ENCODE results near the gene PARP1.
A peak's percentile ranks its signal among the peaks of the same experiment; 100 is the strongest.

Gene PARP1

GRCh38 chr1:226320930-226321329, 87.0 kb downstream of the PARP1 start:
- H3K36me3 Mint-ChIP-seq (ENCODE audit: low read depth), result no peaks in the 10 kb centered on the region
- H3K4me1 Mint-ChIP-seq, result no peaks in the 10 kb centered on the region
- no peaks in the 10 kb centered on the region for H3K9me3 Mint-ChIP-seq
- no peak overlapping the region for H3K27ac Mint-ChIP-seq
- TF ChIP-seq CTCF (IDR thresholded peaks at IDR 0.05; ENCODE audit: unreplicated experiment in 3 of 3), result no peak
- no peak overlapping the region for H3K4me3 Mint-ChIP-seq
- H3K27me3 Mint-ChIP-seq (ENCODE audit: low read depth), result peaks cover 1% of the 10 kb centered on the region

- Mint-ChIP-seq H3K27me3 (ENCODE audit: low read depth) (peaks cover 7% of the 10 kb centered on the region), H3K4me1 (no peaks in the 10 kb centered on the region), H3K36me3 (ENCODE audit: low read depth) (no peaks in the 10 kb centered on the region), H3K4me3 (no peak overlapping the region), H3K27ac (no peak overlapping the region), H3K9me3 (no peaks in the 10 kb centered on the region)
- no peak for TF ChIP-seq CTCF (IDR thresholded peaks at IDR 0.05; ENCODE audit: unreplicated experiment in 3 of 3)
These were observed 89.4 kb downstream of the PARP1 start for GRCh38 chr1:226318471-226318870.

GRCh38 chr1:226314055-226314454, 93.8 kb downstream of the PARP1 start:
- Mint-ChIP-seq H3K27me3 (ENCODE audit: low read depth) (peaks cover 7% of the 10 kb centered on the region), H3K27ac (no peak overlapping the region), H3K4me1 (peaks cover 9% of the 10 kb centered on the region), H3K36me3 (ENCODE audit: low read depth) (no peaks in the 10 kb centered on the region), H3K4me3 (no peak overlapping the region), H3K9me3 (no peaks in the 10 kb centered on the region)
- TF ChIP-seq CTCF (IDR thresholded peaks at IDR 0.05; ENCODE audit: unreplicated experiment in 3 of 3), result no peak

- no peaks in the 10 kb centered on the region for H3K36me3 Mint-ChIP-seq (ENCODE audit: low read depth)
- H3K4me1 Mint-ChIP-seq, result peaks cover 9% of the 10 kb centered on the region
- peaks cover 7% of the 10 kb centered on the region for H3K27me3 Mint-ChIP-seq (ENCODE audit: low read depth)
- no peaks in the 10 kb centered on the region for H3K9me3 Mint-ChIP-seq
- TF ChIP-seq CTCF (IDR thresholded peaks at IDR 0.05; ENCODE audit: unreplicated experiment in 3 of 3), result no peak
- H3K4me3 Mint-ChIP-seq, result no peak overlapping the region
- no peak overlapping the region for H3K27ac Mint-ChIP-seq
These were observed 95.8 kb downstream of the PARP1 start for GRCh38 chr1:226312065-226312464.

GRCh38 chr1:226311376-226311775, 96.5 kb downstream of the PARP1 start:
- Mint-ChIP-seq H3K27ac (no peak overlapping the region), H3K9me3 (no peaks in the 10 kb centered on the region), H3K4me3 (peak overlapping the region in 2 of 3 experiments; percentile 15 to 18)

More at GRCh38 chr1:226311376-226311775, 96.5 kb downstream of the PARP1 start:
- no peak for TF ChIP-seq CTCF (IDR thresholded peaks at IDR 0.05; ENCODE audit: unreplicated experiment in 3 of 3)
- Mint-ChIP-seq H3K4me1 (peaks cover 9% of the 10 kb centered on the region), H3K27me3 (ENCODE audit: low read depth) (peaks cover 7% of the 10 kb centered on the region), H3K36me3 (ENCODE audit: low read depth) (no peaks in the 10 kb centered on the region)
